ENCODE results near the gene OXLD1.

OXLD1 gene

DNA sequence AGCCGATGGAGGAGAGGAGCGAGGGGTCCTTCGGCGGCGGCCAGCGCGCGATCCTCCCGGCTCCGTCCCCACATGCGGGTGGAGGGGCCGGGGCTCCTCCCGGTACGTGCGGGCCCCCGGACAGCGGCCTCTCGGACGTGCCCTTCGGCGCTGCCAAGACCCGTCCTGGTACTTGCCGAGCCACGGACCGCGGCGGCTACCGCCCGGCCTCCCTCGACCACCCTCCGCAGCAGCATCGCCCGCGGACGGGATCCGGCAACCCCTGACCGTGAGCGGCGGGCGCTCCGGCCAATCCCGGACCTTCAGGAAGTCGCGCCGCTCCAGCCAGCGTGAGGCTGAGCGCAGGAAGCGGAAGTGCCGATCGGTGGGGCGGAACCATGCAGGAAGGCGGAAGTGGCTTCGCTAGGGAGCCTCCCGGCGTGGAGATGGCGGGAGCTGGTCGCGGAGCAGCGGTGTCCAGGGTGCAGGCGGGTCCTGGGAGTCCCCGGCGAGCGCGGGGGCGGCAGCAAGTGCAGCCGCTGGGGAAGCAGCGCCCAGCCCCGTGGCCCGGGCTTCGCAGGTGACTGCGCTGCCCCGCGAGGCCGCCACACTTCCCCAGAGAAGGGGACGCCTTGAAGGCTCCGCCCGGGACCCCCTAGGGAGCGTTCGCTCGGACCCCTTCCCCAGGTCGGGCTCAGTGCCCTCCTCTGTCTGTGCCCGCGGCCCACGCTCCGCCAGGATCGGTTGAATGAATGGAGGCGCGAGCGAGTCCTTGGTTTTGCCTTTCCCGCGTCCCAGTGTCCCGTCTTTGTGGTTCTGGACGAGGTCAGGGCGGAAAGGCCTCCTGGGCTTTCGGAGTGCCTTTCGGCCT, at the start of gene OXLD1, which contains the start of gene CCDC137:
TSS of gene OXLD1 (minus strand) at position 264 of the 850 bp plus-strand sequence. CDS start at position 236, 28 bp downstream.
TSS of gene CCDC137 (plus strand) at position 396 of the 850 bp plus-strand sequence. CDS start at position 426, 30 bp downstream.
- peak; percentile 96 for DNase-seq

DNA sequence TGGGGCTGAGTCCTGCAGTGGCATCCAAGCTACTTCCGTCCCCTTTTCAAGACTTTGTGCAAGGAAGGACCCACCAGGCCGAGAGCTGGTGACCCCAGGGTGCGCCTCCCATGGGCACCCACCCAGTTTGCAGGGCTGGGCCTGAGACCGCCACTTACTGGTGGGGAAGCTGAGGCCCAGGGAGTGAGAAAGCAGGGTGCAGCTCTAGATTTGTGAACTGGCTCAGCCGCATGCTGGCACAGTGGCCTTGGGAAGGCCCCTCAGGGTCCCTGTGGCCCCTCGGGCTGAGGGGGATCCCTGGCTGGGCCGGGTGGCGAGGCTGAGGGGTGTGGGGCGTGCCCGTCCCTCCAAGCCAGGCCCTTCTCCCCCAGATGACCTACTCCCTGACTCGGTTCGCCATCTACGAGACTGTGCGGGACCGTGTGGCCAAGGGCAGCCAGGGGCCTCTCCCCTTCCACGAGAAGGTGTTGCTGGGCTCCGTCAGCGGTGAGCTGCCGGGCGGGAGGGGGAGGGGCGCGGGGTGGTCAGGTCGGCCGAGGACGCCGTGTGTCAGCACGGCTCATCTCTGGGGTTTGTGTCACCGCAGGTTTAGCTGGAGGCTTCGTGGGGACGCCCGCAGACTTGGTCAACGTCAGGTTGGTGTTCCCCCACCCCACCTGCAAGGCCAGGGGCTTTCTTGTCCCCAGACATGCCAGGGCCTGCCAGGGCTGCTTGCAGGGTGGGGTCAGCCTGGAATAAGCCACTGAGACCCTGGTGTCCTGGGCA, 48.9 kb upstream of the OXLD1 start:
- no peak for DNase-seq

DNA sequence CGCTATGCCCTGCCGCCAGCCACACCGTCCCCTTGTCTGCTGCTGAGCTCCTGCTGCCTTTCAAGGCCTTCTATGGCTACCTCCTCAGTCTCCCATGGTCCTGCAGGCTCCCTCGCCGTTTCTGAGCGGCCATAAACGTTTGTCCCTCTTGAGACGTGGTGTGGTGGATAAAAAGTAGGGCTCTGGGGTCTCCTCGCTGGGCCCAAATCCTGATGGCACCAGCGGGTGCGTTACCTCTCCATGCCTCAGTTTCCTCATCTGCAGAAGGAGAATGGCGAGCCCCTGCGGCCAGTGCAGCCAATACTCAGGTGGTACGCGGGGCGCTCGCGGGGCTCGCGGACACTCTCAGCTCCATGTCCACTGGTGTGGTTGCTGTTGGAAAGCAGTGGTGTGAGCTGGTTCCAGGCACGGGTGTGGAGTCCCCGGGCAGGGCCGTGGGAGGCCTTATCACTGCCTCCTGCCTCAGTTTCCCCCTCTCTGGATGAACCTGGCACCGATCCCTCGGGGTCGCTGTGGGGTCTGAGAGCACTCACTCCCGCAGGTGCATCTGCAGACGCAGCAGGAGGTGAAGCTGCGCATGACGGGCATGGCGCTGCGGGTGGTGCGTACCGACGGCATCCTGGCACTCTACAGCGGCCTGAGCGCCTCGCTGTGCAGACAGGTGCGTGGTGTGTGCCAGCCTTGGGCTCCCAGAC, 48.2 kb upstream of the OXLD1 start:
- DNase-seq = no peak

DNA sequence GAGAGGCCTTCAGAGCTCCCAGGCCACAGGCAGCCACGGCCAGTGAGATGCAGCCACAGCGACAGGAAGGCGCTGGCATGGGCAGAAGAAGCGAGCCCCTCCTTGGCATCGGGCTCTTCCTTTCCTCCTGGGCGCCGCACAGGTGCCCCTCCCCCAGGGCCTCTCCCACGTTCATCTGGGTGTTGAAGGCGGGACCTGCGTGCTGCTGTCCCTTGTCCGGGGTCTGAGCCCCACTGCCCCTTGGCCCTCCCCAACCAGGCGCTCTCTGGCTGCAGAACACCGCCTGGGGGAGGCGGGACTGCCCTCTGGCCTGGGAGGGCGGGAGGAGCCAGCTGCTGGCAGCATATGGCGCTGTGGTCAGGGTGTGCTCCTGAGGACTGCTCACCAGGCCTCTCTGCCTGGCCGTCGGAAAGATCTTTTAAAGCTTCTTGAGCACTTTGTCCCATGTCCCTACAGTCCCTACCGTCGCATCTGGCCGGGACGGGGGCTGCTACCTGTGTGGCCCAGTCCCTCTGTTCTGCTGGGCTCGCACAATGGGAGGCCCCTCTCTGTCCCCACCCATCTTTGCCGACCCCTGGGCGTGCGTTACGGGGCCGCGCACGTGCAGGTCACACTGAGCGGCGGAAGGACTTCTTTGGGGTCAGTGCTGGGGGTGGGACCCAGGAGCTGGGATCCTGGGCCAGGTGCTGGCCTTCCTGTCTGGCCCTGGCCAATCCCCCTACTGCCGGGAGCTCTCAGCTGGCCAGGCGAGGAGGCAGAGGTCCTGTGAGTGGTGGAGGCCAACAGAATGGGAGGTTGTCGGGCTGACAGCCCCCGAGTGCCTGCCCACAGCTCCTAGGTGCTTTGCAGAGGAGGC, 47.4 kb upstream of the OXLD1 start:
- DNase-seq = peak; percentile 36

DNA sequence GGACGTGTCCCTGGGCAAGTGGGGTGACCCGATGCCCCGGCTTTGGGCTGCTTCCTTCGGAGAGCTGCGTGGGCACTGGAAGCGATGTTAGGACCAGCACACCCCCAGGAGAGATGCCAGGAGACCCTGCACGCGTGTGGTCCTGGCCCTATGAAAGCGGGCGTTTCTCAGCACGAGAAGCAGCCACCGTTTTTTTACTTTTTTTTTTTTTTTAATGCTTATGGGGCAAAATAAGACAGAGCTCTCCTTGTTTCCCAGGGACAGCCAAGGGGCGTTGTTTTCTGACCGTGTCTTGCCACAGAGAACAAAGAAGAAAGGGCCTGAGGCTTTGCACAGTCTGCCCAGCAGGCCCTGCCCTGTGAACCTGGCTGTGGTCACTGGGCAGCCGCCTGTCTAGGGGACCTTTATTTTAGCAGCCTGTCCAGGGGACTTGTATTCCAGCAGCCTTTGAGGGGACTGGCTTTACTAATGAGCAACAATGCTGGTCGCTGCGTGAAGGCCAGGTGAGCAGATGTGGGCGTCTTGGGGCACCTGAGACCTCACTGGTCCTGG, 46.7 kb upstream of the OXLD1 start:
- no peak for DNase-seq

DNA sequence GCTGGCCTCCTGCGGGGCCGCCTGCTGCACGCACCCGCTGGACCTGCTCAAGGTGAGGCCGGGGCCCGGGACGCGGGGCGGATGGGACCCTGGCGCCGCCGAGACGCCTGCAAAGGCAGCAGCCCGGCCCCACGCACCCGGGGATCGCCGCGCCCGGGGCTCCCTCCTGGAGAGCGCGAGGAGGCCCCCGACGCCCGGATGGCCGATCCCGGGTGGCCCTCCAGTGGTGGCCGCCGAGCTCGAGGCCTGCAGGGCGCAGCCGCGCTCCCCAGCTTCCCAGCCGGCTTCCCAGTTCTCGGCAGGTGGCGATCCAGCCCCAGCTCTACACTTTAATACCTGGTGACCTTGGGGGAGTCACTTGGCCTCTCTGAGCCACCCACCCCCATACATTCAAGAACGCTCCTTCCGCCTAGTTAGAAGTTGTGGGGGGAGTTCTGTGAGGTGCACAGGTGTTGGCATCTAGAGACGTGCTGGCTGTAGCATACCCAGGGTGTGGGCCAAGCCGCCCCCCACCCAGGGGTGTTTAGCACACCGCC, 46.1 kb upstream of the OXLD1 start:
- no peak for DNase-seq

DNA sequence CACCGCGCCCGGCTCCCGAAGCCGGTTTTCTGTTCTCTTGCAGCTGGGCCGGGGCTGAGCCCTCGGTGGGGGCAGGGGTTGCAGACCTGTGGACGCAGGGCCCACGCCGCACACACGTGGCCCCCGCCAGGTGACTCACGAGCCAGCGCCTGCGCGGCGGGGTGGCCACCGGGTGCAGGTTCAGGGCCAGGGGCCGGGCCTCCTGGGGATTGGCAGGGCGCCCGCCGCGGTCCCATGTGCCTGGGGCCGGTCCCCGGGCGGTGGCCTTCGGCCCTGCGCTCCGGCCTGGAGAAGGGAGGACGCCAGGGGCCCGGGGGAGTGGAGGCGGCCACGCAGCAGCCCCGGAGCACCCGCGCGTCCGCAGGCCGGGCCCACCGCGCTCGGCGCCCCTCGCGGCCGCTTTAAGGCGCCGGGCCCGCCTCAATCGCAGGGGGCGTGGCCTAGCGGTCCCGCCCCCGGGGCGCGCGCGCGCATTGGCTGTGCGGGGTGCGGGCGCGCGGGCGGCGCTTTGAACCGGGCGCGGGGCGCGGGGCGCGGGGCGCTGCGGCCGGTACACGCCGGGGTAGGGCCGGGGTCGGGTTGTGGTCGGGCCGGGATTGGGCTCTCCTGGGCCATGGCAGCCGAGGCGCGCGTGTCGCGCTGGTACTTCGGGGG, 45.5 kb upstream of the OXLD1 start, which contains the start of gene SLC25A10:
TSS of gene SLC25A10 (plus strand) at position 471 of the 654 bp plus-strand sequence. CDS start at position 614, 143 bp downstream.
- peak; percentile 79 for DNase-seq

DNA sequence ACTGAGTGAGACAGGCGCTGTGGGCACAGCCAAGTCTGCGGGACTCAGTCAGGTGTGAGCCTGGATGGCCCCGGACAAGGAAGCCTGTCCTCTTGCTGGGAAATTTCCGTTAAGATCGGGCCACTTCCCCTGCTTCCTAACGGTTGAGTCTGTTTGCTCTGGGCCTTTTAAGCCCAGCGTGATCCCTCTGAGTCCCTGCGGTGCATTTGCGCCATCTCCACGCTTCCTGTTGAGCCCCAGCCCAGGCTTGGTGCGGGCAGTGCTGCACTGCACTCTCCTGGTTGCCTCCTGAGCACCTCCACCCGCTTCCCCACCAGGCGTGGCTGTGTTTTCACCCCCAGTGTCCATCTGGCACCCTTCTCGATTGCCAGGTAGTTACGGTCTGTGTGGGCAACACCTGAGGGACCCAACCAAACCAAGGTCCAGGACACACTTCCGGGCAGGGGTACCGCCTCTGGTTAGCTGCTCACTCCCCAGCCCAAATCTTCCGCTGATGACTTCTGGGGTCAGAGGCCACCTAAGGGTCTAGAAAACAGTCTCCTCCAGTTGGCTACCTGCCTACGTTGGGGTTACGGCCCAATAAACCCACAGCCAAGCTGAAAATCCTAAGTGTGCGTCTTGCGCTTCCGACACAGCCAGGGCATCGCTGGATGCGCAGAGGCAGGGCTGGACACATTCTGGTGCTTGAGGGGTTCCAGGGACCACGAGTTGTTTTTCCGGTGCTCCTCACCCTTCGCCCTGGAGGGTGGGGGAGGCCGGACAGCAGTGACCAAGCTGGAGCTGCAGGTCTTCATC, 44.3 kb upstream of the OXLD1 start:
- peak; percentile 28 for DNase-seq

DNA sequence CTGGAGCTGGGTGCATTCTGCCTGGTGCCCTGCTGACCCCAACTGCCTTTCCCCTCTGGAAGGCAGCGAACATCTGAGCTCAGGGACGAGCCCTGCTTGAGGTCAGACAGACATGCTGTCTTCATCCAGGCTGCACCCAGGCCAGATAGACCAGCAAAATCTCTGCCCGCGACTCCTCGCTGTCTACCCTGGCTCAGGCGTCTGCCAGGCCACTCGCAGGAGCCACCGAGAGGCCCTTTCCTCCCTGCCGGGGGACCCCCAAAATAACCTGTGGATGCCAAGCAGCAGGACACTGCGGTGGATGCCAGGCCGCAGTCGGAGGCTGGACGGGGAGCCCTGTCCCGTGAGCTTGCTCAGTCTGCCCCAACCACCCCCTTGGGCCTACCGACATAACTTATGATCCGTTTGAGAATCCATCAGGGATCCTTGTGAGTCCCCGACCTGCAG, 42.4 kb upstream of the OXLD1 start:
- no peak for DNase-seq

DNA sequence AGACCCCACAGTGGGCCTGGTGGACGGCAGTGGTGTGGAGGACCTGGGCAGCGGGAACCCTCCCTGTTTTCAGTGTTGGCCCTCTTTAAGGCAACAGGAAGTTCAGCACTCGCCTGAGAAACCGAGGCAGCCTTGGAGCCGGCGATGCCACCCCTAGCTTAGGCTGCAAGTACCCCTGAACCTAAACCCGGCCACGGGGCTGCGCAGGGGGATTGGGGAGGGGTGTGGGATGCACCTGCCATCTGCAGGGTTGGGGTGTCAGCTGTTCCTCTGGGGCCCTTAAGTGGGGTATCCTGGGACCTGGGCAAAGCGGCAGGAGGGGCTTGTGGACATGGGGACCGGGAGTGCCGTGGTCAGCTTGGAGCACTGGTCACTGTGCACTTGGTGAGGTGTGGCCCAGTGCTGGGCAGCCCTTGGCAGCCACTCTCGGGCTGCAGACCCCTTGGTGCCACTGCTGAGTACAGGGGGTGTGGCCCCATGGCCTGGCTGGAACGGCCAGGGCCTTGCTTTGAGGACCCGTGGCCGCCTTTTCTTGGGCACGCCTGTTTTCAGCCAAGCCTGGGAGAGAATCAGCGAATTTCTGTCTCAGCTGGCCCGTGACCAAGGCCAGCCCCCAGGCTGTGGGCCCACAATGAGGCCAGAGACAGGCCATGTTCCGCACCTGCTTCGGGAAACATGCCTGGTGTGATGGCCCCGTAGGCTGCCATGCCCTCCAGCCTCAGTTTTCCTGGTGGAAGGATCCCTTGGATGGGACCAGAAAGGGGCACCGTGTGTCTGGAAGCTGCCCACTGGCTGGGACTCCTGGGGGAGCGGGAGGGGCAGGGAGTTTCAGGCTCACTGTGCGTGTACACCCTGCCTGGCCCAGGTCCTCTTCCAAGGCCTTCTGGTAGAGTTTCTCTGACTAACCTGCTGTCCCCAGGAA, 41.6 kb upstream of the OXLD1 start:
- DNase-seq = no peak

DNA sequence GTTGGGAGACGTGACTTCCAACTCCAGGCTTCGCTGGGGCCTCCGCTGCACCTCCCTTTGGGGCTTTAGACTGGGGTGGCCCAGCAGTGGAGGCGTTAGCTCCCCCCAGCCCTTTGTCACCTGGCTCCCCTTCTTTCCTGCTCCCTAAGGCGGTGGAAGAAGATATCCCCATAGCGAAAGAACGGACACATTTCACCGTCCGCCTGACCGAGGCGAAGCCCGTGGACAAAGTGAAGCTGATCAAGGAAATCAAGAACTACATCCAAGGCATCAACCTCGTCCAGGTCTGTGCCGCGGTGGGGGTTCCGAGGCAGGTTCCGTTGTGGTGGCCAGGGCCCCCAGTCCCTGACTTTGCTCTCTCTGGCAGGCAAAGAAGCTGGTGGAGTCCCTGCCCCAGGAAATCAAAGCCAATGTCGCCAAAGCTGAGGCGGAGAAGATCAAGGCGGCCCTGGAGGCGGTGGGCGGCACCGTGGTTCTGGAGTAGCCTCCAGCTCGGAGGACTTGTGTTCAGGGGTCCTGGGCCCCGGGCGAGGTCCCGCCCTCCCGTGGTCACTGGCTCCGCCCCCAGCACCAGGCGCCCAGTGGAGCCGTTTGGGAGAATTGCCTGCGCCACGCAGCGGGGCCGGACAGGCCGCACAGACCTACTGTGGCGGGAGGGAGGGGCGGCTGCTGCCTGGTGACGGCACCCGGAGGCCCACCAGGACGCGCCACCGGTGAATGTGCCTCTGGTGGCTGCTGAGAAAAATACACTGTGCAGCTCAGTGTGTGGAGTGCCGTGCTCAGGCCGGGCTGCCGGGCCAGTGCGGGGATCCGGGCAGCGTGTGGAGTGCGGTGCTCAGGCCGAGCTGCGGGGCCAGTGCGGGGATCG, 40.6 kb upstream of the OXLD1 start:
- no peak for DNase-seq

DNA sequence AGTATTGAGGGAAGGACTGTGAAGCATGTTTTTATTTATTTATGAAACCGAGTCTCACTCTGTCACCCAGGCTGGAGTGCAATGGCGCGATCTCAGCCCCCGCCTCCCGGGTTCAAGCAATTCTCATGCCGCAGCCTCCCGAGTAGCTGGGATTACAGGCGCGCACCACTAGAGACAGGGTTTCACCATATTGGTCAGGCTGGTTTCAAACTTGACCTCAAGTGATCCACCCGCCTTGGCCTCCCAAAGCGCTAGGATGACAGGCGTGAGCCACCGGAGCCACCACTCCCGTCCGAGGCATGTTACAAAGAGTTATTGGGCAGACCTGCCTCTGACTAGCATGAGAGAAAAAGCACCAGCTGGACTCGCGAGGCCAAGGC, 39.8 kb upstream of the OXLD1 start:
- DNase-seq = no peak

DNA sequence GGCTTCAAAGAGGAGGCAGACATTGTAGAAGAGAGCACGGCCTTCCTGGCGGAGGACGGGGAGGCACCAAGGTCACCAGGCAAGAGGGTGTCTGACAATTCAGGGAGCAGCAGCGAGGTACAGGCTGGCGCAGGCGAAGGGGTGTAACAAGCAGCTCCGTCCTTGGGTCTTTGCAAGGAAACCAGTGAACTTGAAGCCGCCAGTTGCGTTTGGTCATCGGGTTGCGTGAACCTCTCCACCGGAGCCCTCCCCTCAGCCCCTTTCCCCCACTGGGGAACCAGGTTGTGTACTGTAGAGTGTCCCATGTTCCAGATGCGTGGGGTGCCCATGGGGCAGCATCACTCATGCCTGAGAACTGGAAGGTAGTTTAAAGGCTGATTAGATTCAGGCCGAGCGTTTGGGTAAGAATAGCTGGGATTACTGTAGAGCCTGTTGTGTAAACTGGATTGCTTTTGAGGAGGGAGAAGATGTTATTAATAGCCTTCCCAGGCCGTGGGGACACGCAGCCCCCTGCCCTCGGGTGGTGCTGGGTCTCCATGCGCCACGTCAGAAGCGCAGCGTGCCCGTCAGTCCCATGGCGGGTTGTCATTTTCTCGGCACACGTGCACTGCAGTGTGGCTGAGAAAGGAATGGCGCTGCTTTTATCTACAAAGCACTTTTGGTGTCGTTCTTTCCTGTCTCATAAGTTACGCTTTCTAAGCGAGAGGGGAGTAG, 39.3 kb upstream of the OXLD1 start:
- no peak for DNase-seq

DNA sequence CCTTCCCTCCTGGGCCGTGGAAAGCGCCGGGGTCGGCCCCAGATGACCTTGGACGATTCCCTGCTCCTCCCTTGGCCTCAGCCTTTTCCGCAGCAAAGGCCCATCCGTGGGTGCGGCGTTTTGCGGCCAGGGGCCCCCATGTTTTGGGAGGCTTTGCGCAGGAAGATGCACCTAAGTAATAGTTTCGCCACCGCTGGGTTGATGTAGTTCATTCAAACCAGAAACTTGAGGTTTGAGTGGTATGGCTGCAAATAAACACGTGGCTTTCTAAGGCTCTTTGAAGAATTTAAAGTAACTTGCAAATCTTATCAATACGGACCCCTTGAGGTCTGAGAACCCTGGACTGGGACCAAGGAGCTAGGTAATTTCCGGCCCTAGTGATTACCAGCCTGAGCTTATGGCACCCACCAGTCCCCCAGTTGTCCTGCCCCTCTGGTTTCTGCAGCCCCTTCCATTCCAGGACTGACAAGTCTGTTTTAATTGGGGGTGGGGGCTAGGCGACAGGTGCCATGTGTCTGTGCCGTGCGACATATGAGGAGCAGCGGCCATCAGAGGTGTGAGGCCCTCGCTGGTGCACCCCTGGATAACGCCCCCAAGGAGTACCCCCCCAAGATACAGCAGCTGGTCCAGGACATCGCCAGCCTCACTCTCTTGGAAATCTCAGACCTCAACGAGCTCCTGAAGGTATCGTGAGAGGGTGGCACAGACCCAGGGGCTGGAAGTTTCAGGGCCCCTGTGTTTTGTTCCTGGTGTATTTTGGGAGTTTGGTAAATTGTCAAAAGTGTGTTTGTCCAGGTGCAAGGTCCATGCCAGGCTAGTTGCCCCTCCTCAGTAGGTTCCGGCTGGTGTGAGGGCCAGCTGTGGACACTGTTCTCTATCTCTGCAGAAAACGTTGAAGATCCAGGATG, 37.6 kb upstream of the OXLD1 start:
- peak; percentile 28 for DNase-seq

DNA sequence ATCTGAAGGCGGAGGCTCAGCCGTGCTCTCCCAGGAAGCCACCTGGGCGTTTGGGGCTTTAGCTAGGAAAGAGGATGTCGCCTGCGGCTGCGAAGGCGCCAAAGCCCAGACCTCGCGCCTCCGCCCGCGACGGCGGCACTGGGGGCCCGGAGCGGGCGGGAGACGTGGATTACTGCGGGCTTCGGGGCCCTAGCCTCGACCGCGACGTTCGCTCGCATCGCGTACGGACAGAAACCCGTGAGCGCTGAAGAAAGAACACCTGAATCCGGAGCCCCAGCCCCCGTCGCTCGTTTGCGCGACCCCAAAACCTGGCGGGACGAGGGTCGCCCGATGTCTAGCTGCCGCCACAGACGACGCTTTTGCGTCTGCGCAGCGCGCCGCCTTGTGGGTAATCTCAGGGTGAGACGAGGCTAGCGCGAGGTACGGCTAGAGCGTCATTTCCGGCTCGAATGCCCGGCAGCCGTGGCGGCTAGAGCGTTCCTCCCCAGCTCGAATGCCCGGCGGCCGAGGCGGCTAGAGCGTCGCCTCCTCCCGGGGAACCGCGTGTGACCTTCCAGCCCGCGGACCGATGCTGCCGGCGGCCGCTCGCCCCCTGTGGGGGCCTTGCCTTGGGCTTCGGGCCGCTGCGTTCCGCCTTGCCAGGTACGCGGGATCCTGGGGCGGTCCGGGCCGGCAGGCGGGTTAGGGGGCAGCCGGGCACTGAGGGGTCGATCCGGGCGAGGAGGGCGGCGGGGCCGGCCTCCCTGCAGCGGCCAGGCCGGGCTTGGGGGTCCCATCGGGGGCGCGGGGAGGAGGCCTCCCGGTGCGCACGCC, 36.7 kb upstream of the OXLD1 start, which contains the start of gene MRPL12:
TSS of gene MRPL12 (plus strand) at position 434 of the 813 bp plus-strand sequence. CDS start at position 569, 135 bp downstream.
- DNase-seq = peak; percentile 92
